ENCODE results near the gene ZFAND3.
A peak's percentile ranks its signal among the peaks of the same experiment; 100 is the strongest.

DNA sequence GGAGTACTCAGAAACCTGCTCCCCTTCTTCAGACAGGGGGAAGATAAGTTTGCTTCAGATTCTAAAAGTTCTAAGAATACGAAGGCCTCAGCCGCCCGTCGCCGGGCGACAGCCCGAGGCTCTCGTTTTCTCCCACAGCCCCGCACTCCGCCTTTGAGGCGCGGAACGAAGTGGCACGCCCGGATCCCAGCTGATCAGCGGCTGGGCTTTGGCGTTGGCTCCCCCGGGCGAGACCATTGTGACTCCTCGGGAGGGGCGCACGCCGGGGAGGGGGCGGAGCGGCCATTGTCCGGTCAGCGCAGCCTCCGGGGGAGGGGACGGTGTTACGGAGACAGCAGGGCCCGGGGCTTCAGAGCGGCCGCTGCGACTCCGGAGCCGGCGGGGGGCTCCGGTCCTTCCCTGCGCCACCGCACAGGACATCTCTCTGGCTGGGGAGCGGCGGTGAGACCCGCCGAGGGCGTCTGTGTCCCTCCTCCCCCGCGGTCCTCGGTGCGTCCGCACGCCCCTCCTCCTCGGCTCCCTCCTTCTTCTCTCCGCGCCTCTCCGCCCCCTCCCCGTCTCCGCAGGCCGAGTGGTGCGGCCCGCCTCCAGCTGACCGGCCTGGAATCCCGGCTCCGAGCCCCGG lies at the start of gene ZFAND3:
- no peak for TF ChIP-seq POLR2A (IDR thresholded peaks at IDR 0.05)
- TF ChIP-seq, protein P1, sequence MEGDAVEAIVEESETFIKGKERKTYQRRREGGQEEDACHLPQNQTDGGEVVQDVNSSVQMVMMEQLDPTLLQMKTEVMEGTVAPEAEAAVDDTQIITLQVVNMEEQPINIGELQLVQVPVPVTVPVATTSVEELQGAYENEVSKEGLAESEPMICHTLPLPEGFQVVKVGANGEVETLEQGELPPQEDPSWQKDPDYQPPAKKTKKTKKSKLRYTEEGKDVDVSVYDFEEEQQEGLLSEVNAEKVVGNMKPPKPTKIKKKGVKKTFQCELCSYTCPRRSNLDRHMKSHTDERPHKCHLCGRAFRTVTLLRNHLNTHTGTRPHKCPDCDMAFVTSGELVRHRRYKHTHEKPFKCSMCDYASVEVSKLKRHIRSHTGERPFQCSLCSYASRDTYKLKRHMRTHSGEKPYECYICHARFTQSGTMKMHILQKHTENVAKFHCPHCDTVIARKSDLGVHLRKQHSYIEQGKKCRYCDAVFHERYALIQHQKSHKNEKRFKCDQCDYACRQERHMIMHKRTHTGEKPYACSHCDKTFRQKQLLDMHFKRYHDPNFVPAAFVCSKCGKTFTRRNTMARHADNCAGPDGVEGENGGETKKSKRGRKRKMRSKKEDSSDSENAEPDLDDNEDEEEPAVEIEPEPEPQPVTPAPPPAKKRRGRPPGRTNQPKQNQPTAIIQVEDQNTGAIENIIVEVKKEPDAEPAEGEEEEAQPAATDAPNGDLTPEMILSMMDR (IDR thresholded peaks at IDR 0.05): peak in 1 of 3 donors; percentile 37
